HL-60 (cell line): ENCODE results near the gene MLF2.

Experiments
- DNase-seq, 2 experiments: peaks; one replicate each; pipeline ENCODE4 v3.0.0-alpha.2; 2010 to 2020; ENCODE audit warnings: low read depth in 1 of 2, low spot score in 1 of 2
- H3K27ac ChIP-seq: fragments of 250-450 bp; sonication (Bioruptor Pico); replicated peaks from 2 replicates; pipeline ENCODE4 v1.5.1; 2020; ENCODE audit warnings: mild to moderate bottlenecking, moderate library complexity
- H3K27me3 ChIP-seq: fragments of 250-450 bp; sonication (Bioruptor Pico); 2 replicates; pipeline ENCODE4 v1.5.1; 2021; ENCODE audit warnings: mild to moderate bottlenecking, moderate library complexity; ENCODE audit not compliant: insufficient read depth, poor library complexity, severe bottlenecking
- H3K4me3 ChIP-seq: replicated peaks from 2 replicates; pipeline ENCODE4 v1.5.1; 2011; ENCODE audit warnings: mild to moderate bottlenecking, control low read depth, low read length; ENCODE audit not compliant: insufficient read depth
- CTCF ChIP-seq: IDR thresholded peaks from one replicate; pipeline ENCODE4 v1.5.1; 2011; ENCODE audit warnings: low read length, control low read depth, inconsistent platforms; ENCODE audit not compliant: insufficient read depth
- GABPA ChIP-seq: IDR thresholded peaks from 2 replicates; pipeline ENCODE4 v1.6.1; 2012; ENCODE audit warnings: low read depth
- POLR2AphosphoS5 ChIP-seq: IDR thresholded peaks from 2 replicates; pipeline ENCODE4 v1.6.1; 2012; ENCODE audit warnings: low read depth
- REST ChIP-seq: IDR thresholded peaks from 2 replicates; pipeline ENCODE4 v1.6.1; 2012; ENCODE audit warnings: low read depth; ENCODE audit not compliant: insufficient replicate concordance
- SPI1 ChIP-seq: IDR thresholded peaks from 2 replicates; pipeline ENCODE4 v1.6.1; 2012; ENCODE audit warnings: low read depth, mild to moderate bottlenecking, borderline replicate concordance

Gene MLF2

GRCh38 chr12:6777386-6777785 lies 24.4 kb upstream of the MLF2 start:
- H3K27me3 ChIP-seq: peaks cover 20% of the 10 kb centered on the region
- TF ChIP-seq CTCF (no peak), REST (no peak), SPI1 (no peak), POLR2AphosphoS5 (no peak), GABPA (no peak)
- no peak for DNase-seq
- H3K4me3 ChIP-seq: no peak overlapping the region
- H3K27ac ChIP-seq: no peak overlapping the region

- no peak for TF ChIP-seq REST
- TF ChIP-seq SPI1: no peak
- TF ChIP-seq GABPA: no peak
- TF ChIP-seq POLR2AphosphoS5: no peak
- H3K4me3 ChIP-seq: no peak overlapping the region
- no peak for DNase-seq
- peaks cover 24% of the 10 kb centered on the region for H3K27me3 ChIP-seq
- no peak overlapping the region for H3K27ac ChIP-seq
Observed at GRCh38 chr12:6775185-6776174, 22.5 kb upstream of the MLF2 start.

GRCh38 chr12:6774499-6775062 lies 21.6 kb upstream of the MLF2 start:
- Histone ChIP-seq H3K27ac (no peak overlapping the region), H3K27me3 (peaks cover 25% of the 10 kb centered on the region), H3K4me3 (no peak overlapping the region)
- TF ChIP-seq GABPA (no peak), CTCF (no peak), SPI1 (no peak), REST (no peak), POLR2AphosphoS5 (no peak)
- no peak for DNase-seq
